Ishikawa (cell line): ENCODE measurements around the gene GPR78.

Source experiments
- FOXM1 ChIP-seq: IDR thresholded peaks from 2 replicates; pipeline ENCODE4 v1.6.1; 2012; ENCODE audit warnings: low read depth, borderline replicate concordance
- RAD21 ChIP-seq: IDR thresholded peaks from 2 replicates; pipeline ENCODE4 v1.6.1; 2012; ENCODE audit warnings: low read depth
- TAF1 ChIP-seq: IDR thresholded peaks from 2 replicates; pipeline ENCODE4 v1.6.1; 2012; ENCODE audit warnings: low read depth, mild to moderate bottlenecking
- TCF12 ChIP-seq: IDR thresholded peaks from 2 replicates; pipeline ENCODE4 v1.6.1; 2012; ENCODE audit warnings: low read depth
- TF ChIP-seq, protein P1 (sequence below): IDR thresholded peaks from 2 replicates; pipeline ENCODE4 v1.6.1; 2012; ENCODE audit warnings: low read depth, mild to moderate bottlenecking

DNA sequence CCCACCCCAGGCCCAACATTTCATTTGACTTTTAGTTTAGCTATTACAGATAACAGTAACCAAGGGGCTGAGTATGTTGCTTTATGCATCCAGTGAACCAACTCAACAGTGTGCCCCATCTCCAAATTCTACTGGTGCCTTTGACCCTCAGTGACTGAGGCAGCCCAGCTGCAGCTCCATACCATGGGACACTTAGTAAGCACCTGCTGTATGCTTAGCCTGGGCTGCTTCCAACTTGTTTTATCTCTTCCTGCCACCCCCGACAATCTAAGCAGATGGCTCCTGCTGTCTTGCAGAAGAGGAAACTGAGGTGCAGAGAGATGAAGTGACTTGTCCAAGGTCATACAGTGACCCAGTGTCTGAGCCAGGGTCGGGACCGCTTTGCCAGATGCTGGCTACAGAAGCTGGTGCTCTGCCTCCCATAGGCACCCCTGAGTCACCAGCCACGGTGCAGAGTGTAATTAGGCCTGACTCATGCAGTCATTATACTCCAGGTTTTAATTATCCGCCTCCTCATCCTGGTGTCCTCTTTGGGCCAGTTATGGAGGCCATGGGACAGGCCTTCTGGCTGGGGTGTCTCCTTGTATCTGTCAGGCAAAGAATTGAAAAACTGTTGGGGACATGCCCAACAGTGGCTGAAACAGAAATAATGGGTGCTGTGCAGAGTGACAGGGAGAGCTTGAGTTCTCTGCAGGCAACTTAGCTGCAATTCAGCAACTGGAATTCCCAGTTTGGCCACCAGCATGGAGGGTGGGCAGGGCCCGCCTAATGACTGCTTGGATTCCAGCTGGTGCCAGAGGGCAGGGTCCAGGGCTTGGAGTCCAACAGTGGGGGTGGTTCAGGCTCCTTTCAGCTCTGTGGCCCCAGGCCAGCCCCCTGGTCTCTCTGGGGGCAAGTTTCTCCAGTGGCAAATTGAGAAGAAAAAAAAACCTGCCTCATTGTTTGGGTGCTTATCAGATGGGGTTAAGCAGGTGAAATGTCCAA is 8.2 kb upstream of the GPR78 start:
- TF ChIP-seq RAD21: no peak
- no peak for TF ChIP-seq FOXM1
- TF ChIP-seq, protein P1, sequence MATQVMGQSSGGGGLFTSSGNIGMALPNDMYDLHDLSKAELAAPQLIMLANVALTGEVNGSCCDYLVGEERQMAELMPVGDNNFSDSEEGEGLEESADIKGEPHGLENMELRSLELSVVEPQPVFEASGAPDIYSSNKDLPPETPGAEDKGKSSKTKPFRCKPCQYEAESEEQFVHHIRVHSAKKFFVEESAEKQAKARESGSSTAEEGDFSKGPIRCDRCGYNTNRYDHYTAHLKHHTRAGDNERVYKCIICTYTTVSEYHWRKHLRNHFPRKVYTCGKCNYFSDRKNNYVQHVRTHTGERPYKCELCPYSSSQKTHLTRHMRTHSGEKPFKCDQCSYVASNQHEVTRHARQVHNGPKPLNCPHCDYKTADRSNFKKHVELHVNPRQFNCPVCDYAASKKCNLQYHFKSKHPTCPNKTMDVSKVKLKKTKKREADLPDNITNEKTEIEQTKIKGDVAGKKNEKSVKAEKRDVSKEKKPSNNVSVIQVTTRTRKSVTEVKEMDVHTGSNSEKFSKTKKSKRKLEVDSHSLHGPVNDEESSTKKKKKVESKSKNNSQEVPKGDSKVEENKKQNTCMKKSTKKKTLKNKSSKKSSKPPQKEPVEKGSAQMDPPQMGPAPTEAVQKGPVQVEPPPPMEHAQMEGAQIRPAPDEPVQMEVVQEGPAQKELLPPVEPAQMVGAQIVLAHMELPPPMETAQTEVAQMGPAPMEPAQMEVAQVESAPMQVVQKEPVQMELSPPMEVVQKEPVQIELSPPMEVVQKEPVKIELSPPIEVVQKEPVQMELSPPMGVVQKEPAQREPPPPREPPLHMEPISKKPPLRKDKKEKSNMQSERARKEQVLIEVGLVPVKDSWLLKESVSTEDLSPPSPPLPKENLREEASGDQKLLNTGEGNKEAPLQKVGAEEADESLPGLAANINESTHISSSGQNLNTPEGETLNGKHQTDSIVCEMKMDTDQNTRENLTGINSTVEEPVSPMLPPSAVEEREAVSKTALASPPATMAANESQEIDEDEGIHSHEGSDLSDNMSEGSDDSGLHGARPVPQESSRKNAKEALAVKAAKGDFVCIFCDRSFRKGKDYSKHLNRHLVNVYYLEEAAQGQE: no peak
- TF ChIP-seq TAF1: no peak
- TF ChIP-seq TCF12: no peak
